K562 (cell line): ENCODE data around the gene HDAC9. TPM values are rescaled to one million over a fixed set of nuclear protein-coding genes. Genes with fewer than 3 reads are reported as not detected.

Experiments
- ATAC-seq: fragments of 200-7000 bp; cut with Tn5 transposase; 3 replicates; pipeline ENCODE4 v1.9.1; 2020; ENCODE audit warnings: moderate library complexity
- BruUV-seq: library from RNA; stranded (reverse); fragments of 400-500 nt; replicated peaks from 2 replicates; lab custom pipeline; 2021; lab: Mats Ljungman, UMichigan
- CTCF ChIA-PET: fragments of 300-600 bp; formaldehyde crosslinking; extraction: SDS; loops from one replicate; lab custom pipeline; 2021; ENCODE audit warnings: low intra/inter-chr PET ratio; lab: Yijun Ruan, JAX
- POLR2A ChIA-PET: fragments of 300-600, 350-650 bp; sonication (Branson Sonifier 250); formaldehyde crosslinking; extraction: SDS; loops from one replicate; lab custom pipeline; 2021; ENCODE audit warnings: antibody characterized with exemption, inconsistent platforms; lab: Yijun Ruan, JAX
- DNase-seq, 4 experiments: peaks; one replicate each; pipeline versions ENCODE4 v3.0.0 to v3.0.0-alpha.2; 2011 to 2018; ENCODE audit warnings: low spot score in 3 of 4, mixed read lengths in 3 of 4; ENCODE audit errors: extremely low read depth in 1 of 4
- FAIRE-seq: peaks from 2 replicates; lab custom pipeline; 2011; peaks lifted over from hg19 to GRCh38; lab: Jason Lieb, UNC
- H2AFZ ChIP-seq: 2 replicates; pipeline ENCODE4 v1.6.0; 2011; ENCODE audit warnings: low read depth, low read length, control low read depth, inconsistent platforms
- H3K27ac ChIP-seq: fragments of 200-600 bp; 3 replicates; pipeline ENCODE4 v1.8.0; 2011; ENCODE audit warnings: low read depth, mild to moderate bottlenecking, control low read depth, inconsistent platforms, low read length, moderate library complexity, mixed read lengths; ENCODE audit errors: extremely low read depth
- H3K27me3 ChIP-seq, 2 experiments: fragments of 300-600 bp in 1 of 2; 2 replicates in 1 of 2; 3 replicates in 1 of 2; pipeline versions ENCODE4 v1.6.0 to v1.8.0; 2011; ENCODE audit warnings: inconsistent platforms in 2 of 2, low read length in 2 of 2, mild to moderate bottlenecking in 1 of 2, mixed read lengths in 1 of 2, moderate library complexity in 1 of 2; ENCODE audit not compliant: control insufficient read depth in 2 of 2, insufficient read depth in 2 of 2
- H3K36me3 ChIP-seq: fragments of 300-600 bp; 3 replicates; pipeline ENCODE4 v1.8.0; 2011; ENCODE audit warnings: mild to moderate bottlenecking, low read length, inconsistent platforms; ENCODE audit not compliant: control insufficient read depth, insufficient read depth
- H3K4me1 ChIP-seq, 2 experiments: fragments of 200-600 bp in 1 of 2; replicated peaks in 1 of 2; 2 replicates in 1 of 2; 3 replicates in 1 of 2; pipeline versions ENCODE4 v1.5.1 to v1.8.0; 2011; ENCODE audit warnings: inconsistent platforms in 2 of 2, low read length in 2 of 2, mild to moderate bottlenecking in 1 of 2, mixed read lengths in 1 of 2, moderate library complexity in 1 of 2; ENCODE audit not compliant: control insufficient read depth in 2 of 2, insufficient read depth in 2 of 2
- H3K4me2 ChIP-seq: 2 replicates; pipeline ENCODE4 v1.6.1; 2011; ENCODE audit warnings: low read length, control low read depth, inconsistent platforms, mixed read lengths; ENCODE audit not compliant: insufficient read depth
- H3K4me3 ChIP-seq: fragments of 200-600 bp; sonication (generic), shearing (Covaris generic); 2 replicates; pipeline ENCODE4 v1.5.1; 2016; ENCODE audit warnings: control low read depth, inconsistent platforms
- H3K79me2 ChIP-seq: fragments of 200-600 bp; 3 replicates; pipeline ENCODE4 v1.8.0; 2011; ENCODE audit warnings: low read length, inconsistent platforms; ENCODE audit not compliant: control insufficient read depth, insufficient read depth
- H3K9ac ChIP-seq, 2 experiments: 2 replicates each; pipeline versions ENCODE4 v1.6.0 to v1.6.1; 2011; ENCODE audit warnings: low read depth in 2 of 2, low read length in 2 of 2, control low read depth in 1 of 2, inconsistent platforms in 1 of 2, mild to moderate bottlenecking in 1 of 2, mixed read lengths in 1 of 2; ENCODE audit not compliant: insufficient read depth in 1 of 2
- H3K9me1 ChIP-seq: one replicate; pipeline ENCODE4 v1.6.0; 2011; ENCODE audit warnings: inconsistent platforms, mild to moderate bottlenecking, low read length, moderate library complexity; ENCODE audit not compliant: control insufficient read depth, insufficient read depth
- H3K9me3 ChIP-seq: replicated peaks from 2 replicates; pipeline ENCODE4 v1.5.1; 2011; ENCODE audit warnings: low read depth, low read length, inconsistent platforms; ENCODE audit not compliant: control insufficient read depth, insufficient read depth
- H4K20me1 ChIP-seq: replicated peaks from 2 replicates; pipeline ENCODE4 v1.6.1; 2011; ENCODE audit warnings: low read length, inconsistent platforms, mixed read lengths; ENCODE audit not compliant: control insufficient read depth, insufficient read depth
- E2F3 ChIP-seq: fragments of 250-450 bp; sonication (Bioruptor Pico); IDR thresholded peaks from 2 replicates; pipeline ENCODE4 v1.4.0; 2020; ENCODE audit warnings: mild to moderate bottlenecking
- ETV5 ChIP-seq: sonication (generic); formaldehyde crosslinking; IDR thresholded peaks from 2 replicates; pipeline ENCODE4 v1.4.0; 2020; ENCODE audit warnings: low read depth, mild to moderate bottlenecking, missing genetic modification reagents
- KHSRP ChIP-seq: fragments of 450-650 bp; IDR thresholded peaks from 2 replicates; pipeline ENCODE4 v1.6.1; 2017
- KLF1 ChIP-seq: fragments of 450-650 bp; IDR thresholded peaks from 2 replicates; pipeline ENCODE4 v1.6.1; 2016; ENCODE audit warnings: missing genetic modification characterization, missing compliant biosample characterization
- MCM2 ChIP-seq: fragments of 450-650 bp; IDR thresholded peaks from 2 replicates; pipeline ENCODE4 v1.6.1; 2017; ENCODE audit warnings: low read depth, mild to moderate bottlenecking
- PRPF4 ChIP-seq: fragments of 200-400 bp; formaldehyde crosslinking; IDR thresholded peaks from one replicate; pipeline ENCODE4 v1.6.1; 2017; ENCODE audit warnings: low read length, low read depth, mild to moderate bottlenecking; ENCODE audit not compliant: insufficient read depth, poor library complexity, severe bottlenecking
- TRIM28 ChIP-seq: fragments of 450-650 bp; IDR thresholded peaks from 2 replicates; pipeline ENCODE4 v1.6.1; 2017
- ZC3H11A ChIP-seq: IDR thresholded peaks from 2 replicates; pipeline ENCODE4 v1.6.1; 2012; ENCODE audit warnings: low read depth, low read length, improper control_type of control experiment
- WGBS: fragments of 100-300 bp; shearing (Covaris generic); methylation state at CpG from one replicate; pipeline ENCODE4 v1.1.6; 2016; ENCODE audit warnings: low coverage, mixed read lengths; ENCODE audit not compliant: insufficient coverage; ENCODE audit errors: missing lambda C conversion rate; 5-methylcytosine and 5-hydroxymethylcytosine counted together
- in situ Hi-C: fragments of 300-500 bp; cut with MboI; formaldehyde crosslinking; loops from 4 replicates; pipeline ENCODE4 v1.15.0; 2018; ENCODE audit warnings: inconsistent platforms, mixed read lengths
- intact Hi-C: fragments of 100-400 bp; cut with micrococcal nuclease; formaldehyde crosslinking; loops from 2 replicates; pipeline ENCODE4 v1.14.2; 2022
- polyA plus RNA-seq, 8 experiments: library from polyadenylated mRNA; depleted of rRNA in 4 of 8; stranded (reverse) in 5 of 8; unstranded in 3 of 8; fragments of >200 nt; fragmentation: Nextera tagmentation in 2 of 8; fragmentation: Illumina TruSeq in 1 of 8; extraction: Ambion mirVana in 2 of 8; extraction: Trizol in 1 of 8; gene quantifications; 2 replicates each; pipeline versions ENCODE4 v1.2.1 to v1.2.3, GENCODE V29; 2011 to 2014; ENCODE audit warnings: inconsistent platforms in 1 of 8, missing spikeins in 1 of 8
- total RNA-seq, 7 experiments: library from RNA; depleted of rRNA in 6 of 7; stranded (reverse); fragments of >200 nt in 6 of 7; fragmentation: Illumina TruSeq in 2 of 7; extraction: Trizol in 2 of 7; gene quantifications; 2 replicates each; pipeline versions ENCODE4 v1.2.1 to v1.2.3, GENCODE V29; 2011 to 2021; ENCODE audit warnings: low replicate concordance in 1 of 7
- TF ChIP-seq, protein P1 (sequence below), 2 experiments: fragments of 450-650 bp; IDR thresholded peaks; 2 replicates each; pipeline ENCODE4 v1.6.1; 2018; ENCODE audit warnings: mild to moderate bottlenecking in 2 of 2, low read depth in 1 of 2; ENCODE audit not compliant: partially characterized antibody in 2 of 2

Gene HDAC9
- total and polyA plus RNA-seq, 9 of the 15 experiments (the other 6 are each of a cell fraction or from before 2014, with no cell fraction given) = 0.08 to 0.91 (median 0.33) TPM

DNA sequence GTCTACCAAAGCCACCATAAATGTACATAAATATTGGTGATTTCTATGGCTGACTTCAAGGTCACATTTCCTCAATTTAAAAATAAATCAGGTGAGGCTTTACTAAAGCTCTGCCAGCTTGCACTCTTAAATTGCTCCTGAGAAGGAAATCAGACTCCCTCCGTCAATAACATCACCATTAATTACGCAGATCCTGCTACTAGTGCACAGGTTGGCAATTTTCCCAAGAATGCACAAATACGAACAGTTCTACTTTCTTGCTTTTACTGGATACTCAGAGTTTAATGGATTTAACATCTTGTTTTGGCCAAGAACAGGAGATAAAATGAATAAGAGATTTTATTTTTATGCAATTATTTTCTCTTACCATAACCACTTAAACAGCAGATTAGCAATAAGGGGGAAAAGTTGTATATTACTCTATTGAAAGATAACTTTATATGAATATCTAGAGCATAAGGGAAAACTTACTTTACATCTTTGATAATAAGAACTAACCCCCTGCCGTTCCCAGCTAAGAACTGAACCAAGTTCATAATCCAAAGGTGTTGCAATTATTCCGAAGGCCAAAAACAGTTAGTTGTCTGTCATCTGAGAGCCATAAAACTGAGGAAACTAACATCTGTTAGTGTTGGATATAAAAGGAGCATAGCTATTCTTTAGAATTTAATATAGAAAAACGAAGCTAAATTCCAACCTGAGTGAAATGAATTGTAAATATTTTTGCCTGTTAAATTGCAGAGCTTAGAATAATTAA lies 481.3 kb downstream of the HDAC9 start:
- ATAC-seq = no peak
- intact Hi-C loops (no loop called here), in situ Hi-C loops (no loop called here)
- Histone ChIP-seq H3K4me3 (no peak overlapping the region), H3K9me1 (no peaks in the 10 kb centered on the region), H3K9me3 (peaks cover 3% of the 10 kb centered on the region; the same call in 1 of the 2 replicates), H3K27ac (no peak overlapping the region), H3K4me1 (no peaks in the 10 kb centered on the region), H2AFZ (no peak overlapping the region), H3K79me2 (no peaks in the 10 kb centered on the region), H3K9ac (no peak overlapping the region), H3K27me3 (no peaks in the 10 kb centered on the region), H3K4me2 (no peak overlapping the region), H3K36me3 (no peaks in the 10 kb centered on the region), H4K20me1 (no peaks in the 10 kb centered on the region)
- DNase-seq = no peak
- no TSS peak for BruUV-seq
- CTCF ChIA-PET = no interaction called here
- FAIRE-seq = no peak
- POLR2A ChIA-PET = no interaction called here
- WGBS = 2% methylated on average over 6 of the region's 6 CpGs
- no peak for TF ChIP-seq KLF1 (tag)
- TF ChIP-seq, protein P1, sequence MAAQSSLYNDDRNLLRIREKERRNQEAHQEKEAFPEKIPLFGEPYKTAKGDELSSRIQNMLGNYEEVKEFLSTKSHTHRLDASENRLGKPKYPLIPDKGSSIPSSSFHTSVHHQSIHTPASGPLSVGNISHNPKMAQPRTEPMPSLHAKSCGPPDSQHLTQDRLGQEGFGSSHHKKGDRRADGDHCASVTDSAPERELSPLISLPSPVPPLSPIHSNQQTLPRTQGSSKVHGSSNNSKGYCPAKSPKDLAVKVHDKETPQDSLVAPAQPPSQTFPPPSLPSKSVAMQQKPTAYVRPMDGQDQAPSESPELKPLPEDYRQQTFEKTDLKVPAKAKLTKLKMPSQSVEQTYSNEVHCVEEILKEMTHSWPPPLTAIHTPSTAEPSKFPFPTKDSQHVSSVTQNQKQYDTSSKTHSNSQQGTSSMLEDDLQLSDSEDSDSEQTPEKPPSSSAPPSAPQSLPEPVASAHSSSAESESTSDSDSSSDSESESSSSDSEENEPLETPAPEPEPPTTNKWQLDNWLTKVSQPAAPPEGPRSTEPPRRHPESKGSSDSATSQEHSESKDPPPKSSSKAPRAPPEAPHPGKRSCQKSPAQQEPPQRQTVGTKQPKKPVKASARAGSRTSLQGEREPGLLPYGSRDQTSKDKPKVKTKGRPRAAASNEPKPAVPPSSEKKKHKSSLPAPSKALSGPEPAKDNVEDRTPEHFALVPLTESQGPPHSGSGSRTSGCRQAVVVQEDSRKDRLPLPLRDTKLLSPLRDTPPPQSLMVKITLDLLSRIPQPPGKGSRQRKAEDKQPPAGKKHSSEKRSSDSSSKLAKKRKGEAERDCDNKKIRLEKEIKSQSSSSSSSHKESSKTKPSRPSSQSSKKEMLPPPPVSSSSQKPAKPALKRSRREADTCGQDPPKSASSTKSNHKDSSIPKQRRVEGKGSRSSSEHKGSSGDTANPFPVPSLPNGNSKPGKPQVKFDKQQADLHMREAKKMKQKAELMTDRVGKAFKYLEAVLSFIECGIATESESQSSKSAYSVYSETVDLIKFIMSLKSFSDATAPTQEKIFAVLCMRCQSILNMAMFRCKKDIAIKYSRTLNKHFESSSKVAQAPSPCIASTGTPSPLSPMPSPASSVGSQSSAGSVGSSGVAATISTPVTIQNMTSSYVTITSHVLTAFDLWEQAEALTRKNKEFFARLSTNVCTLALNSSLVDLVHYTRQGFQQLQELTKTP (IDR thresholded peaks at IDR 0.05; ENCODE audit: low read depth in 1 of 2, partially characterized antibody in 2 of 2) = no peak
- TF ChIP-seq TRIM28 = no peak
- no peak for TF ChIP-seq KHSRP
- no peak for TF ChIP-seq E2F3 (CRISPR knock-in tag)
- TF ChIP-seq MCM2 = no peak
- no peak for TF ChIP-seq PRPF4
- TF ChIP-seq ETV5 (CRISPR knock-in tag) = no peak
- no peak for TF ChIP-seq ZC3H11A
